Hepatocyte (in vitro differentiated cells): ENCODE measurements around the gene PTPN20. TPM values are rescaled to one million over a fixed set of nuclear protein-coding genes. Genes with fewer than 3 reads are reported as not detected.

ENCODE experiments used
- DNase-seq: peaks from one replicate; pipeline ENCODE4 v3.0.0-alpha.2; 2016; ENCODE audit warnings: low spot score
- H2AFZ ChIP-seq: fragments of 200-600 bp; sonication (generic); 2 replicates; pipeline ENCODE4 v1.6.0; 2016; ENCODE audit warnings: antibody characterized with exemption, mild to moderate bottlenecking
- H3K27ac ChIP-seq: fragments of 200-600 bp; sonication (generic); 2 replicates; pipeline ENCODE4 v1.5.1; 2016; ENCODE audit warnings: mild to moderate bottlenecking
- H3K27me3 ChIP-seq: fragments of 200-600 bp; sonication (generic); 2 replicates; pipeline ENCODE4 v1.6.1; 2016
- H3K36me3 ChIP-seq: fragments of 200-600 bp; sonication (generic); replicated peaks from 2 replicates; pipeline ENCODE4 v1.5.1; 2016; ENCODE audit warnings: low read depth; ENCODE audit not compliant: insufficient read depth
- H3K4me1 ChIP-seq: fragments of 200-600 bp; sonication (generic); 2 replicates; pipeline ENCODE4 v1.5.1; 2016; ENCODE audit warnings: mild to moderate bottlenecking, moderate library complexity; ENCODE audit not compliant: insufficient read depth
- H3K4me2 ChIP-seq: fragments of 200-600 bp; sonication (generic); 2 replicates; pipeline ENCODE4 v1.6.0; 2016
- H3K4me3 ChIP-seq: fragments of 200-600 bp; sonication (generic); 2 replicates; pipeline ENCODE4 v1.5.1; 2016; ENCODE audit warnings: mild to moderate bottlenecking
- H3K79me2 ChIP-seq: fragments of 200-600 bp; sonication (generic); 2 replicates; pipeline ENCODE4 v1.6.0; 2017; ENCODE audit warnings: mild to moderate bottlenecking
- H3K9me2 ChIP-seq: fragments of 200-600 bp; sonication (generic); replicated peaks from 2 replicates; pipeline ENCODE4 v1.6.0; 2017; ENCODE audit warnings: mild to moderate bottlenecking; ENCODE audit not compliant: insufficient read depth
- H3K9me3 ChIP-seq: fragments of 200-600 bp; sonication (generic); 2 replicates; pipeline ENCODE4 v1.5.1; 2016; ENCODE audit warnings: low read depth, mild to moderate bottlenecking
- H4K20me1 ChIP-seq: fragments of 200-600 bp; sonication (generic); 2 replicates; pipeline ENCODE4 v1.6.0; 2016; ENCODE audit warnings: mild to moderate bottlenecking; ENCODE audit not compliant: insufficient read depth, poor library complexity, severe bottlenecking
- CTCF ChIP-seq: fragments of 200-600 bp; sonication (generic); IDR thresholded peaks from 2 replicates; pipeline ENCODE4 v1.5.1; 2016; ENCODE audit warnings: antibody characterized with exemption, mild to moderate bottlenecking; ENCODE audit not compliant: poor library complexity
- EZH2 ChIP-seq: fragments of 200-600 bp; sonication (generic); IDR thresholded peaks from 2 replicates; pipeline ENCODE4 v1.6.1; 2016; ENCODE audit warnings: antibody characterized with exemption, mild to moderate bottlenecking, borderline replicate concordance
- EZH2phosphoT487 ChIP-seq: fragments of 200-600 bp; sonication (generic); IDR thresholded peaks from one replicate; pipeline ENCODE4 v1.6.1; 2018; ENCODE audit warnings: antibody characterized with exemption, mild to moderate bottlenecking, low read depth, moderate library complexity; ENCODE audit not compliant: unreplicated experiment, severe bottlenecking
- WGBS: methylation state at CpG from one replicate; pipeline ENCODE4 v1.1.6; 2016; ENCODE audit warnings: low lambda C conversion rate; ENCODE audit errors: missing lambda C conversion rate; 5-methylcytosine and 5-hydroxymethylcytosine counted together
- polyA plus RNA-seq: library from polyadenylated mRNA; unstranded; fragments of >200 nt; fragmentation: Nextera tagmentation; extraction: Ambion mirVana; gene quantifications from 2 replicates; pipeline ENCODE4 v1.2.1, GENCODE V29; 2016
- total RNA-seq: library from RNA; depleted of rRNA; stranded (reverse); fragments of >200 nt; gene quantifications from 2 replicates; pipeline ENCODE4 v1.2.3, GENCODE V29; 2014

PTPN20 gene
- total and polyA plus RNA-seq, 2 experiments from 2014 or later: 0.60 TPM; not detected in 1

- no peaks in the 10 kb centered on the region for H3K36me3 ChIP-seq
- H3K27ac ChIP-seq: no peak overlapping the region
- H2AFZ ChIP-seq: no peak overlapping the region
- H3K4me1 ChIP-seq: no peaks in the 10 kb centered on the region
- no peaks in the 10 kb centered on the region for H3K79me2 ChIP-seq
- no peak for TF ChIP-seq EZH2phosphoT487
- TF ChIP-seq CTCF: no peak
- TF ChIP-seq EZH2: no peak
- H3K27me3 ChIP-seq: no peaks in the 10 kb centered on the region
- H3K9me3 ChIP-seq: no peaks in the 10 kb centered on the region
- H4K20me1 ChIP-seq: no peaks in the 10 kb centered on the region
- H3K4me3 ChIP-seq: no peak overlapping the region
- no peak for DNase-seq
- 85% methylated on average over 7 of the region's 7 CpGs for WGBS
- H3K4me2 ChIP-seq: no peak overlapping the region
- no peaks in the 10 kb centered on the region for H3K9me2 ChIP-seq
Measured at GRCh38 chr10:47048526-47048905, 137.3 kb downstream of the PTPN20 start.

GRCh38 chr10:47049056-47049851, 138.0 kb downstream of the PTPN20 start:
- no peak overlapping the region for H3K4me2 ChIP-seq
- no peak overlapping the region for H2AFZ ChIP-seq
- no peak overlapping the region for H3K4me3 ChIP-seq
- H3K9me2 ChIP-seq: no peaks in the 10 kb centered on the region
- H3K27me3 ChIP-seq: no peaks in the 10 kb centered on the region
- no peaks in the 10 kb centered on the region for H3K4me1 ChIP-seq
- no peak overlapping the region for H3K27ac ChIP-seq
- DNase-seq: no peak
- 79% methylated on average over 6 of the region's 6 CpGs for WGBS
- TF ChIP-seq EZH2phosphoT487 (no peak), EZH2 (no peak), CTCF (no peak)
- no peaks in the 10 kb centered on the region for H3K79me2 ChIP-seq
- no peaks in the 10 kb centered on the region for H4K20me1 ChIP-seq
- H3K36me3 ChIP-seq: no peaks in the 10 kb centered on the region
- H3K9me3 ChIP-seq: no peaks in the 10 kb centered on the region

- TF ChIP-seq EZH2phosphoT487 (no peak), EZH2 (no peak), CTCF (no peak)
- no peak for DNase-seq
- 86% methylated on average over 6 of the region's 6 CpGs for WGBS
Measured at GRCh38 chr10:47049906-47050305, 138.7 kb downstream of the PTPN20 start.

More at GRCh38 chr10:47049906-47050305, 138.7 kb downstream of the PTPN20 start:
- no peaks in the 10 kb centered on the region for H4K20me1 ChIP-seq
- H3K4me2 ChIP-seq: no peak overlapping the region
- no peak overlapping the region for H2AFZ ChIP-seq
- no peaks in the 10 kb centered on the region for H3K27me3 ChIP-seq
- H3K9me2 ChIP-seq: no peaks in the 10 kb centered on the region
- H3K27ac ChIP-seq: no peak overlapping the region
- H3K36me3 ChIP-seq: no peaks in the 10 kb centered on the region
- H3K4me3 ChIP-seq: no peak overlapping the region
- H3K4me1 ChIP-seq: no peaks in the 10 kb centered on the region
- no peaks in the 10 kb centered on the region for H3K9me3 ChIP-seq
- no peaks in the 10 kb centered on the region for H3K79me2 ChIP-seq
